Measurements from ENCODE around the gene CERT1.

The CERT1 gene

GRCh38 chr5:75446068-75446467 lies 65.4 kb downstream of the CERT1 start:
- Mint-ChIP-seq H3K4me3 (no peak overlapping the region), H3K27me3 (no peaks in the 10 kb centered on the region), H3K27ac (no peak overlapping the region), H3K9me3 (peaks cover 41% of the 10 kb centered on the region), H3K36me3 (ENCODE audit: low read depth) (peaks cover 55% of the 10 kb centered on the region), H3K4me1 (peaks cover 2% of the 10 kb centered on the region)
- ATAC-seq (no peak), DNase-seq (no peak)

GRCh38 chr5:75441560-75441959 lies 69.9 kb downstream of the CERT1 start:
- Mint-ChIP-seq H3K27ac (no peak overlapping the region), H3K36me3 (ENCODE audit: low read depth) (peaks cover 24% of the 10 kb centered on the region), H3K4me3 (no peak overlapping the region), H3K9me3 (peaks cover 23% of the 10 kb centered on the region), H3K27me3 (no peaks in the 10 kb centered on the region), H3K4me1 (peaks cover 8% of the 10 kb centered on the region)
- ATAC-seq: no peak
- DNase-seq: no peak

- H3K27ac Mint-ChIP-seq: no peak overlapping the region
- peaks cover 11% of the 10 kb centered on the region for H3K9me3 Mint-ChIP-seq
- peaks cover 8% of the 10 kb centered on the region for H3K4me1 Mint-ChIP-seq
- no peak overlapping the region for H3K4me3 Mint-ChIP-seq
- DNase-seq (no peak), ATAC-seq (no peak)
- peaks cover 19% of the 10 kb centered on the region for H3K36me3 Mint-ChIP-seq (ENCODE audit: low read depth)
- H3K27me3 Mint-ChIP-seq: no peaks in the 10 kb centered on the region
Measured at GRCh38 chr5:75439276-75439675, 72.2 kb downstream of the CERT1 start.

DNA sequence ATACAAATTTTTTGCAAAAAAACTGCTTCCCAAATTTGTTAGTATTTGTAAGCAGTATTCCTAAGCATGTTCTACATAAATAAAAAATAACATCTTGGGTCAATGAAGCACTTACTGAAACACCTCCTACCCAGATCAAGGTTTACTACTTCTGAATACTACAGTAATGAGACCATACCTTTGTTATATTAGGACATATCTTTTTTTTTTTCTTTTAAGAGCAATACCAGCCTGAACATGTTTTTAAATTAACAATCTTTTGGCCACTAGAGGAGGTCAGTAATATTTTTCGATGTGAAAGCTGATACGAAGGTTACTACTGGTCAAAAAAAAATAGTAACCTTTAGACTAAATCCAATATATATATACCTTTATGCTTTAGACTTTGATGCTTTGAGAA lies 72.7 kb downstream of the CERT1 start:
- DNase-seq (no peak), ATAC-seq (no peak)
- no peak overlapping the region for H3K27ac Mint-ChIP-seq
- peaks cover 11% of the 10 kb centered on the region for H3K9me3 Mint-ChIP-seq
- H3K4me3 Mint-ChIP-seq: no peak overlapping the region
- H3K27me3 Mint-ChIP-seq: no peaks in the 10 kb centered on the region
- H3K36me3 Mint-ChIP-seq (ENCODE audit: low read depth): peaks cover 19% of the 10 kb centered on the region
- H3K4me1 Mint-ChIP-seq: peaks cover 6% of the 10 kb centered on the region

DNA sequence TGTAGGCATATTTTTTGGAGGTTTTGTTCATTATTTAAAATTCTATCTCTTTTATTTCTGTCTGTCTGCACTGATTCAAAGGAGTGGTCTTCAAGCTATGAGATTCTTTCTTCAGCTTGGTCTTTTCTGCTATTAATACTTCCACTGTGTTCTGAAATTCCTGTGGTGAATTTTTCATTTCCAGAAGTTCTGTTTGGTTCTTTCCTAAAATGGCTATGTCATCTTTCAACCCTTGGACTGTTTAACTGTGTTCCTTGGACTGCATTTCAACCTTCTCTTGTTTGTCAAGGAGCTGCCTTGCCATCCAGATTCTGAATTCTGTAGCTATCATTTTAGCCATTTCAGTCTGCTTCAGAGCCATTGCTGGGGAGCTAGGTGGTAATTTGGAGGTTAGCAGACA lies 76.3 kb downstream of the CERT1 start:
- no peak overlapping the region for H3K27ac Mint-ChIP-seq
- no peak for DNase-seq

DNA sequence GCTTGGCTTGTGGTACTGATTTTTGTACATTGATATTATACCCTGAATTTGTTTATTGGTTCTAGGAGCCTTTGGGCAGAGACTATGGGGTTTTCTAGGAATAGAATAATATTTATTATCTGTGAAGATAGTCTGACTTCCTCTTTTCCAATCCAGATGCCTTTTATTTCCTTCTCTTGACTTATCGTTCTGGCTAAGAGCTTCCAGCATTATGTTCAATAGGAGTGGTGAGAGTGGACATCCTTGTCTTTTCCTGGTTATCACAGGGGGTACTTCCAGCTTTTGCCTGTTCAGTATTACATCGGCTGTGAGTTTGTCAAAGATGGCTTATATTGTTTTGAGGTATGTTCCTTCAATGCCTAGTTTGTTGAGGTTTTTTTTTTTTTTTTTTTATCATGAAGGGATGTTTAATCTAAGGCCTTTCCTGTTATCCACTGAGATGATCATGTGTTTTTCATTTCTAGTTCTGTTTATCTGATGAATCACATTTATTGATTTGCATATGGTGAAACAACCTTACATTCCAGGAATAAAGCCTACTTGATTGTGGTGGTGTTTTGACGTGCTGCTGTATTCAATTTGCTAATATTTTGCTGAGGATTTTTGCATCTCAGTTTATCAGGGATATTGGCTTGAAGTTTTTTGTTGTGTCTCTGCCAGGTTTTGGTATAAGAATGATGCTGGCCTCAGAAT lies 77.5 kb downstream of the CERT1 start:
- DNase-seq (no peak), ATAC-seq (no peak)
- peaks cover 9% of the 10 kb centered on the region for H3K36me3 Mint-ChIP-seq (ENCODE audit: low read depth)
- H3K4me3 Mint-ChIP-seq: no peak overlapping the region
- H3K4me1 Mint-ChIP-seq: peaks cover 2% of the 10 kb centered on the region
- H3K27me3 Mint-ChIP-seq: no peaks in the 10 kb centered on the region
- peaks cover 10% of the 10 kb centered on the region for H3K9me3 Mint-ChIP-seq
- no peak overlapping the region for H3K27ac Mint-ChIP-seq

More for the DNA sequence above, 76.3 kb downstream of the CERT1 start:
- no peak for ATAC-seq
- no peak overlapping the region for H3K4me3 Mint-ChIP-seq
- peaks cover 3% of the 10 kb centered on the region for H3K4me1 Mint-ChIP-seq
- peaks cover 9% of the 10 kb centered on the region for H3K36me3 Mint-ChIP-seq (ENCODE audit: low read depth)
- no peaks in the 10 kb centered on the region for H3K27me3 Mint-ChIP-seq
- peaks cover 10% of the 10 kb centered on the region for H3K9me3 Mint-ChIP-seq

DNA sequence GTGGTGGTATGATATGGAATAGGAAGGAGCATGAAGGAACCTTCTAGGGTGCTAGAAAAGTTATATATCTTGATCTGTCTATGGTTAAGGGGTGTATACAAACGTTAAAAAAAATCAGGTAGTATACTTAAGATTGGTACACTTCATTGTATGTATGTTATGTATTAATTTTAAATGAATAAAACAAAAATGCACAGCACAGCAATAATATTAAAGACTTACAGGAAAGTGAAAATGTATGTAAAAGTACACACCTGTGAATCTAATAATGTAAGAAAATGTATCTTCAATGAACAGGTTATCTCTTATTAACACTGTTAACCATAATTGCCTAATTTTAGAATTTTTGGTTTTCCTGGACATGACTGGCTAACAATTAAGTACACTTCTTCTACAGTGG lies 97.2 kb downstream of the CERT1 start:
- Mint-ChIP-seq H3K27ac (no peak overlapping the region), H3K36me3 (ENCODE audit: low read depth) (peaks cover 26% of the 10 kb centered on the region), H3K9me3 (no peaks in the 10 kb centered on the region), H3K4me3 (no peak overlapping the region), H3K4me1 (no peaks in the 10 kb centered on the region), H3K27me3 (no peaks in the 10 kb centered on the region)
- no peak for DNase-seq
- no peak for ATAC-seq

DNA sequence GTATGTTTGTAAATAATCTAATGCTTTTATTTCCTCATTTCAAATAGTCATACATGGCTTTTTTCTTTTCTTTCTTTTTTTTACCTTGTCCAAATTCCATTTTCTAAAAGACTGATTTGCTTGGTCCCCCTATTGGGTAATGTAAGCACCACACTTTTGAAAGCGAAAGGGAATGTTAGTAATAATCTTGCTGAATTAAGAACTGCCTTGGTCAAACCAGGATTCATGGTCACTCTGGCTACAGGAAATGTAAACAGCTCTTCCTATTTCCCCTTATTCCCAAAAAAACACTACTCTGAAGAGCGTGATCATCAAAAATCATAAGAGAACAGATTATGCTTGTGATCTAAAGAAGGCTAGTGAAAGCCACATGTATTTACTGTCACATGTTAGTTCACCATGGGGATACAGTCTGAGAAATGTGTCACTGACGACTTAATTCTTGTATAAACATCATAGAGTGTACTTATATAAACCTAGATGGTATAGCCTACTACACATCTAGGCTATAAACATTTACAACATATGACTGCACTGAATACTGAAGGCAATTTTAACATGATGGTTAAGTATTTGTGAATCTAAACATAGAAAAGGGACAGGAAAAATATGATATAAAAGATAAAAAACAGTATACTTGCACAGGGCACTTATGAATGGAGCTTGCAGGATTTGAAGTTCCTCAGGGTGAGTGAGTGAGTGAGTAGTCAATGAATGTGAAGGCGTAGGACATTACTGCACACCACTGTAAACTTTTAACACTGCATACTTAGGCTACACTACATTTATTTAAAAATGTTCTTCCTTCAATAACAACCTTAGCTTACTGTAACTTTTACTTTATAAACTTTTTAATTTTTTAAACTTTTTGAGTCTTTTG lies 99.1 kb downstream of the CERT1 start:
- no peaks in the 10 kb centered on the region for H3K4me1 Mint-ChIP-seq
- no peak overlapping the region for H3K4me3 Mint-ChIP-seq
- no peak for ATAC-seq
- DNase-seq: no peak
- H3K27ac Mint-ChIP-seq: no peak overlapping the region
- no peaks in the 10 kb centered on the region for H3K9me3 Mint-ChIP-seq
- no peaks in the 10 kb centered on the region for H3K27me3 Mint-ChIP-seq
- H3K36me3 Mint-ChIP-seq (ENCODE audit: low read depth): peaks cover 19% of the 10 kb centered on the region

GRCh38 chr5:75405296-75405695 lies 106.1 kb downstream of the CERT1 start:
- ATAC-seq (no peak), DNase-seq (no peak)
- Mint-ChIP-seq H3K9me3 (no peaks in the 10 kb centered on the region), H3K27ac (no peak overlapping the region), H3K4me1 (no peaks in the 10 kb centered on the region), H3K4me3 (no peak overlapping the region), H3K27me3 (no peaks in the 10 kb centered on the region), H3K36me3 (ENCODE audit: low read depth) (peaks cover 15% of the 10 kb centered on the region)

DNA sequence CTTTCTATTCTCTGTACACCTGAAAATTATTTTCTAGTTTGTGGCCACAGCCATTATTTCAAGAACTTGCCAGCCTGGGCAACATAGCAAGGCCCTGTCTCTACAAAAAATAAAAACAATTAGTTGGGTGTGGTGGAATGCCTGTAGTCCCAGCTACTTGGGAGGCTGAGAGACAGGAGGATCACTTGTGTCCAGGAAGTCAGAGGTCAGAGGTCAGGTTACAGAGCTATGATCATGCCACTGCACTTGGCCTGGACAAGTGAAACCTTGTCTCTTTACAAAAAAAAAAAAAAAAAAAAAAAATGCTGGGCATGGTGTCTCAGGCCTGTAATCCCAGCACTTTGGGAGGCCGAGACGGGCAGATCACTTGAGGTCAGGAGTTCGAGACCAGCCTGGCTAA lies 116.2 kb downstream of the CERT1 start:
- no peak for DNase-seq
- Mint-ChIP-seq H3K27ac (no peak overlapping the region), H3K27me3 (no peaks in the 10 kb centered on the region), H3K9me3 (no peaks in the 10 kb centered on the region), H3K36me3 (ENCODE audit: low read depth) (peaks cover 11% of the 10 kb centered on the region), H3K4me1 (no peaks in the 10 kb centered on the region), H3K4me3 (no peak overlapping the region)
- no peak for ATAC-seq

DNA sequence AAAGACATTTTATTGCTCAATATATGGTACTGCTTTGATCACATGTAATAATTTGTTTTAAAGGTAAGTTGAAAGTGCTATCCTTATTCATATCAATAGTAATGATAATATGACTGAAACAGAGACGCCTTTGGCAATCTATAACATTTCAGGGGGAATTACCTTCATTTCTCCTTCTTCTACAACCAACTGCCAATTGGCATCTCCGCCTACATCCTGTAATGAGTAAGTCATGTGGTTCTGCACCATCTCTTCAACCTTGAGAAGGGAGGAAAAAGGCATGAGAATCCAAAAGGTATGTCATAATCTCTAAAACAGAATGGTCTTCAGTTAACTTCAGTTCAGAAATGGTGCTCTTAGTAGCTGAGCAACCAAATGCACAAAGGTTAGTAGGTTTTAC lies 122.0 kb downstream of the CERT1 start:
- Mint-ChIP-seq H3K27ac (peak overlapping the region; percentile 63), H3K4me3 (no peak overlapping the region), H3K27me3 (no peaks in the 10 kb centered on the region), H3K36me3 (ENCODE audit: low read depth) (peaks cover 20% of the 10 kb centered on the region), H3K9me3 (no peaks in the 10 kb centered on the region), H3K4me1 (peaks cover 11% of the 10 kb centered on the region)
- peak; percentile 93 for ATAC-seq
- peak; percentile 3 for DNase-seq

DNA sequence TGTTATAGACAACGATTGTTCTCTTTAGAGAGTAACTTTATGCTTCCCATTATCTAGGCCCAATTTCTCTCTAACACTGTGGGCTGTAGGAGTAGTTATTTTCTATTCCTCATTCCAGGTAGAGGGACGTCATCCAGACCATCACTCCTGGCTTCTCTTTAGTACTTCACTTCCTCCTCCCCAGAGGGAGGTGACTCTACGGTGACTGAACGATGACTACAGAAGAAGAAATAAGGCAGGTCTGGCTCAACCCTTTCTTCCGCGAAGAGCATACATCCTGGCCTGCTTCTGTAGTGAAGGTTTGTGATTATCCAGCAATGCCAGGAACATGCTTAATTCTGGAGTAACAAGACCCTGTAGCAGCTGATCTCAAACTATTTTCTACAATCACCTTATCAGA lies 123.6 kb downstream of the CERT1 start:
- ATAC-seq: no peak
- no peak overlapping the region for H3K4me3 Mint-ChIP-seq
- H3K27ac Mint-ChIP-seq: no peak overlapping the region

GRCh38 chr5:75384218-75384617 lies 127.2 kb downstream of the CERT1 start:
- H3K4me1 Mint-ChIP-seq: peaks cover 5% of the 10 kb centered on the region
- no peaks in the 10 kb centered on the region for H3K27me3 Mint-ChIP-seq
- ATAC-seq: no peak
- H3K9me3 Mint-ChIP-seq: no peaks in the 10 kb centered on the region
- H3K27ac Mint-ChIP-seq: no peak overlapping the region
- DNase-seq: no peak
- H3K4me3 Mint-ChIP-seq: no peak overlapping the region
- peaks cover 36% of the 10 kb centered on the region for H3K36me3 Mint-ChIP-seq (ENCODE audit: low read depth)

More for the DNA sequence above, 123.6 kb downstream of the CERT1 start:
- no peaks in the 10 kb centered on the region for H3K9me3 Mint-ChIP-seq
- peaks cover 24% of the 10 kb centered on the region for H3K36me3 Mint-ChIP-seq (ENCODE audit: low read depth)
- H3K27me3 Mint-ChIP-seq: no peaks in the 10 kb centered on the region
- peaks cover 11% of the 10 kb centered on the region for H3K4me1 Mint-ChIP-seq
- DNase-seq: no peak

DNA sequence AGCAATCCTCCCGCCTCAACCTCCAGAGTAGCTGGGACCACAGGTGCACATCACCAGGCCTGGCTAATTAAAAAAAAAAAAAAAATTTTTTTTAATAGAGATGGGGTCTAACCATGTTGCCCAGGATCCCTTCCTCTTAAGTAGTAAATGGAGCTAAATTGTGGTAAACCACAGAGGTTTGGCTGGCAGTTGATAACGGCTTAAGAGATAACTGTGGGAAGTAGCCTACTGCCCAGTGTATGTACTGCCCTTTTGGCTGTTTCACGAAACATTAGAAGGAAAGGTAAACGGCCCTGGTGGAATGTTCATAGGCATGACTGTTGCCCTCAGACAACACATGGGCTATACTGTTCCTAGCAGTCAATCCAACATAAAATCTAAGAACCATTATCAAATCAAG lies 130.0 kb downstream of the CERT1 start:
- H3K4me1 Mint-ChIP-seq: no peaks in the 10 kb centered on the region
- peaks cover 35% of the 10 kb centered on the region for H3K36me3 Mint-ChIP-seq (ENCODE audit: low read depth)
- ATAC-seq (no peak), DNase-seq (no peak)
- no peak overlapping the region for H3K4me3 Mint-ChIP-seq
- no peaks in the 10 kb centered on the region for H3K27me3 Mint-ChIP-seq
- H3K9me3 Mint-ChIP-seq: no peaks in the 10 kb centered on the region
- no peak overlapping the region for H3K27ac Mint-ChIP-seq

DNA sequence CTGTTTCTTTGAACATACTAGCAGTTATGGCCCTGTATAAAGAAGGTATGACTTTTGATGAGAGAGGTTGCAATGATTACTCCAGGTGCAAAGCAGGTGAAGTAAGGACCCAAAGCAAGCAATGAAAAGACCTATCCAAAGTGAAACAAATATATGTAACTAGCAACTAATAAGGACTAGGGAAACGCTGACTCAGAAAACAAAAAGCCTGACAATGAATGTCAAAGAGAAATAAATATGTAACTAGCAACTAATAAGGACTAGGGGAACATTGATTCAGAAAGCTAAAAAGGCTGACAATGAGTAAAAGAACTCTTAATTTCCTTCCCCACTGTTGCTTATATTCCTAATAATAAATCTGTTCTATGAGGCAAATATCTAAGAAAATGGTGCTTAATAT lies 131.3 kb downstream of the CERT1 start:
- DNase-seq (no peak), ATAC-seq (no peak)
- Mint-ChIP-seq H3K4me1 (no peaks in the 10 kb centered on the region), H3K27me3 (no peaks in the 10 kb centered on the region), H3K9me3 (no peaks in the 10 kb centered on the region), H3K36me3 (ENCODE audit: low read depth) (peaks cover 36% of the 10 kb centered on the region), H3K4me3 (no peak overlapping the region), H3K27ac (no peak overlapping the region)
